HG02981 (cell line): ENCODE results near the gene COPB2.
"Not testable (repeated sequence)": the region's sequence is repeated elsewhere in the genome, so short reads cannot be mapped to it uniquely, and the experiment has no call there.

Source experiments
- ATAC-seq: cut with Tn5 transposase; IDR thresholded peaks from one replicate; pipeline ENCODE4 v1.9.1; 2021; ENCODE audit warnings: mild to moderate bottlenecking, moderate library complexity; ENCODE audit not compliant: unreplicated experiment

The COPB2 gene

DNA sequence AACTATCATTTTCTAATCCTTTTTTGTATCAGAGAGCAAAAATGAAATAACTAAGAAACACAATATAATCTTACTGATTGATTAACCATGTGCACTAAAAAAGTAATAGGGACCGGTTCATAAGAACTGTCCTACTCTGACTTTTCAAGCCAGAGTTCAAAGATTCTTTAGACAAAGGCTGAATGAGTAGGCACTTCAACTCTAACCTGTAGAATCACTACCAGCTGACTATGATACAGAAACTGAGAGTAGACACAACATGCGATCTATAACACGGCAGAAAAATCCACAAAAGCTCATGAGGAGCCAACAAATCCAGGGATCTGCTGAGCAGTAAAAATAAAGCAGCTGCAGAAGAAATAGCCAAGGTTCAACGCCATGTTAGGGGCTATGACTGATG lies 8.9 kb downstream of the COPB2 start:
- ATAC-seq, result no peak

DNA sequence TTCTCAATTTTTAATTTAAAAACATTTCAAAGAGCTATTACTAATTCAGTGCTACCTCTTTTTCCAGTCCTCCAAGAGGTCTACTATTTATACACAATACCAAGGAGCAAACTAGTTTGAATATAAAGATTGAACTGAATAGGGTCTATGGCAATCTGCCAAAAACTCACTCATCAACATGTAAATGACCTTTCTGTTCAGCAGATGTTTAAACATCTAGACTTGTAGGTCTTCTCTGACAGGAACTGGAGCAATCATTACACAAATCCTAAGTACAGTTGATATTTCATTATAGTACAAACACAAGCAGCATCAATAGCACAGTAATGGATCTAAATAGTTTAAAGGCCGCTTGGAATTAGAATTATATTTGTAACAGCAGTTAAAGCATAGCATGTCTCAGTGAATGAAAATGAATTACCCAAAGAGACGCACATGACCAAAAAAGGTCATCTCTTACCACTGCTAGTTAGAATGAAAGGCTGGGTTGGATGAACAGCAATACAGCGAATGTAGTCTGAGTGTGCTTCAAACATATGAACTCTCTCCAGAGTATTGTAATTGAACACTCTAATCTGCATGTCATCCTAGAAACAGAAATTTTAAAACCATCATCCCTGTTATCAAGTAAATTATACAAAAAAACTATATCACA lies 10.7 kb downstream of the COPB2 start:
- no peak for ATAC-seq

DNA sequence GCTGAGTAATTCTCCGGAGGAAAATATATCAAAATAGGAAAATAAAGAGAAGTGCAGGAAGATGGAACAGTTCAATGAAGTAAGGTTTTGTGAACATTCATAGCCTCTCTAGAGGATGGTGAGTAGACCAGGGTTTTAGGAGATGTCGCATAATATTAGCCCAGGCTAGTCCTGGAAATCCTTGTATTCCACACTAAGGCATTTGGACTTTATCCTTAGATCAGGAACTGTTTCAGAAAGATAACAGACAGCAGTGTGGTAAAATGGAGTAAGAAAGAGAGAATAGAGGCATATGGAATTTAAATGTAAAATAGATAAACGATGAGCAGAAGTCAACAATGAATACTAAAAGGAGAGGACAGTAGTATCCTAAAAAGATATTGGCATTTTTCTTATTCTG lies 12.1 kb downstream of the COPB2 start:
- no peak for ATAC-seq

DNA sequence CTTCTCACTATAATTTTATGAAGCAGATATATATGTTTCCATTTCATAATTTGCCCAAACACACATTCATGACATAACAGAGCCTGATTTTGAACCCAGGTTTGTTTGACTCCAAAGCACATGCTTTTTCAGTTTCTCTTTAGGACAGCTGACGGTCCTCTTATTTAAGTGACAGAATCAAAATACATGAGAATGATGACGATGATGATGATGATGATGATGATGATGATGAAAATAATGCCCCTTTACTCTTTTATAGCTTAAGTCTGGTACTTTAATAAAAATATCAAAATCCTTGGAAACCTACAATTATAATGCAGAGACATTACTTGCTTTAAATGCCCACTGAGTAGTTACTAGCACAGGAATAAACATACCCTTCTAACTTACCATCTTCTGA lies 15.3 kb downstream of the COPB2 start:
- ATAC-seq, result no peak

DNA sequence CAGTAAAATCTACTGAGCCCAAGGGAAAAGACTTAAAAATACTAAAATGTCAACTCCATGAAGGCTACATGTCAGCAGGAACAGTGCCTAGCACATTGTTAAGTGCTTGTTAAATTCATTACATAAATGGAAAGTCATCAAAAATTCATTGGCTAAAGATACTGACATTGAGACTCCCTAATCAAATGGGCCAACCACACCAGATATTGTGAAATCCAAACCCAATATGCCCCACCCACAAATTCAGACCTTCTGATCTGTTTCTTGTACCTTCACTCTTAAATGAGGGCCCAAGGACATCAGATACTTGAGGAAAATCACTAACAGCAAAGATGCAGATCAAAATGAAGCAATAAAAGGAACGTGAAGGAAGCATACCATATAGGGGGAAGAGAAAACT lies 24.9 kb downstream of the COPB2 start:
- ATAC-seq, result no peak

DNA sequence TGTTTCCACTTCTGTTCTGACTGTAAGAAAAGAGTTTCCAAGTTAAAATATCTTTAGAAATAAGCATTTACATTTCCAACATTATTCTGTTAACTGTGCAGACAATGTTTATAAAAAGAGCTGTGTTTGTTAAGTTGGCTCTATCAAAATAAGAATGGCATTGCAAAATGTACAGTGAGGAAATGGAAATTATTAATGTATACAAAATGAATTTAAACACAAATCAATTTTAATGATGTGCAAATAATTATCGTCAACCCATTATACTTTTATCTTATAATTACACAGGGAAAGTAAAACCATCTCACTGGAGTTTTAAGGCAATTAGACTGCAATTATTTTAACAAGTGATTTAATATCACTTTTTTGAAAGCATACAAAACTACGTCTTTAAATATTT lies 28.2 kb downstream of the COPB2 start:
- no peak for ATAC-seq

DNA sequence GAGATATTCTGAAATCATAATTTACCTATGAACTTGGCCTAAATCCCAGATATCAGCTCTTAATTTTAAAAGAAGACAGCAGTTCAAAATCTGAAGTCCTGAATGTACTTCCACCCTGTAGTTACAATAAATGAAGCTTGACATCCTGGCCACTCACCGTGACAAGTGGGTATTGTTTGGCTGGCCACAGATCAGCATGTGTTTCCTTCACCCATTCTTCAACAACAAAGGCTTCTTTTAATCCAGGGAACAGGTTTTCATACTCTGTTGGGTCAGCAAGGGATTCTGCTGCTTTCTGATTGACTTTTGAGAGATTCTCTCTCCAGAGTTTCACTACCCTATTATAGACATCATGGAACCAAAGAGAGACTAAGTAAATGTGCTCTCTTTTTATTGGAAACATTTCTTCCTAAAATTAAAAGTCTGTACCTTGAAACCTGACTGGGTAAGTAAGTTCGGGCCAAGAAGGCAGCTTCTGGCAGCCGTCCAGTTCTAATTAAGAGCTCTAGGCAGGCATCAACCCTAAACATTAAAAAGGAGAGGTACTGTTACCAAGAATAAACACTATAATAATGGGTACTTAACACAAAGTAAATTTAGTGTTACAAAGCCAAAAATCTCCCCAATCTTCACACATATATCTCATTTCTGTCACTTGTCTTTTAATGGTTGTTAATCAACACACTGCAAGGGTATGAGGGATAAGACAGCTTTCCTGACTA lies 30.4 kb downstream of the COPB2 start:
- ATAC-seq, result no peak

DNA sequence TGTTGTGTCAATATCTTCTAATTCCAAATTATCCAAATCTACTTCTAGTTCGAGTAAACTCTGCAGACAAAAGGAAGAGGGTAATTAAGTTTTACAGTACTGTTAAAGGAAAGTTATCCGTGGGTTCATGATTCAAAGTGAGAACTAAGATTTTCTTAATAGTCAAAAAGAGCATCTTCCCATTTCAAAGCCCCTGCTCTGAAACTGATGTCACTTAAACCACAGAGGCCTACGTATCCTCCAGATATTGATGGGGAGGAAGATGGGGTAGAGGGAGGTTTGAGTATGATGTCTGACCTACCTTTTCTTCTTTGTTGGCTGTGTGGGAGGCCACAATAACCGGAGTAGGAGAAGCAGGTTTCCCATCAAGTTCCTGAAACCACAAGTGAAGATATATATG lies 31.5 kb downstream of the COPB2 start:
- no peak for ATAC-seq

DNA sequence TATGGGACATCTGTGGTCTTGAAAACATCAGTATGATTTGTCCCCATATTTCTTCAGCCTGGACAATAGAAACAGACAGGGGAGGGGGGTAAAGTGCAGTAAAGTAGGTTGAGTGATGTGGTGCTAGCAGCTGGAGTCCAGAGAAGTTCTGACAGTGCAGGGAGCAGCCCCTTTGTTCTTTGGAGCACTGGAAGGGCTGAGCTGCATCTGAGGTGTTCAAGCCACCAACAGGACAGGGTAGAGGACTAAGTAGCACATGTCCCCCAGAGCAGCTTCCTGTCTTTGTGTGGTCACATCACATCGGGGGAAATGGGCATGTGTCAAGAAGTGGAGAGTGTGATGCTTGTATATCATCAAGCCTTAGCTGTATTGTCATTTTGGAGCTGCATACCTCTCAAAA lies 33.6 kb downstream of the COPB2 start:
- ATAC-seq, result no peak

DNA sequence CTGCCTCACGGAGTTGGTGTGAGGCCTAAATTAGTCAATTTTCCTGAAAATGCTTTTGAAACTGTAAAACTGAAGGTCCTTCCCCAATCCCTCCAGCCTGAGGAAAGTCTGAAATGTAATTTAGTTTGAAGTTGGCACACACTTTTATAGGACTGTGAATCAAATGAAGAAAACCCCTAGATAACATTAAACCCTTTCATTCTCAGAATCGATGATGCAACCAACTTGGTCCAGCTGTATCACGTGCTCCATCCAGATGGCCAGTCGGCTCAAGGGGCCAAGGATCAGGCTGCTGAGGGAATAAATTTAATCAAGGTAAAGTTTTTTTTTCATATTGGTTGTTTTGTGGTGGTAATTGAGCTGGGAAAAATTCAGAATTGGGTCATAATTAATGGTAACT lies 34.0 kb downstream of the COPB2 start:
- ATAC-seq, result no peak

DNA sequence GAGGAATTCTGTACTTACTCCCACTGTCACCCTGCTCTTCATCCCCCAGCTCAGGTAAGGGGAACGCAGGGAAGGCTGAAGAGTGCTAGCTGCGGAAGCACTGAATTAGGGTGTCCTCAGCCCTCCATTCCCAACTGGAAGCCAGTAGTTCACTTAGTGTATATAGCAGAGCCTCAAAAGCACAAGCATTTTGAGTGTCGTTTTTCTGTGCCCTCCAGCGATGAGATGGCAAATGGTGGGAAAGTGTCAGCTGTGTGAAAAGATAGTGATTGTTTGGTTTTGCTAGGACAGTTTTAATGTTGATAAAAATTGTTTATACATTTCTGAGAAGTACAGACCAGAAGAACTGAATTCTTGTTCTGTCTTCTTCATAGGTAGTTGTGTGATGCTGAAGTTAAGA lies 34.8 kb downstream of the COPB2 start:
- no peak for ATAC-seq

DNA sequence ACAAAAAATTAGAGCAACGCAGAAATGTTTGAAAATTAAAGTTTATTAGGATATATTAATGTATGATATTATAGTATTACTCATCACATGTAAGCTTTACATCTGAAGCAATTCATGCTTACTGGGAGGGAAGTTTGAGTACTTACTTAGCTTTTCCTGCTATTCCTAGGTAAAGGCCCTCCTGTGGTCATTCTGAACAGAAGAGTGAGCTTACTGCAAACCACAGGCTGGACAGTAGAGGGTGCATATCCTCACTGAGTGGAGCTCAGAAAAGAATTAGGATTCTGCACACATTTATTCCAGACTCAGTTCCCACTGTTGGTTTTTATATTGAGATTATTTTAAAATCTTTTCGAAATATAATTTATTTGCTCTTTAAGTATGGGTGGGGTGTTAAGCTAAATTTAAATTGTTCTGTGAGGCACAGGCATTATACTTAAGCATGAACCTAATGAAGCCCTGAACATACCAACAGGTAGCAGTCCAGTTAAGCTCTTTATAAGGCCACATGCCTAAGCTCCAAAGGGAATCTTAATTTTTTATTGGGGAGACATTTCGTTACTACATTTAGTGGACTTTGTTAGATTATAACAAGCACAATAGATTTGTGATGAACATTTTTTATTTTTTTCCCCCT lies 35.4 kb downstream of the COPB2 start:
- no peak for ATAC-seq

DNA sequence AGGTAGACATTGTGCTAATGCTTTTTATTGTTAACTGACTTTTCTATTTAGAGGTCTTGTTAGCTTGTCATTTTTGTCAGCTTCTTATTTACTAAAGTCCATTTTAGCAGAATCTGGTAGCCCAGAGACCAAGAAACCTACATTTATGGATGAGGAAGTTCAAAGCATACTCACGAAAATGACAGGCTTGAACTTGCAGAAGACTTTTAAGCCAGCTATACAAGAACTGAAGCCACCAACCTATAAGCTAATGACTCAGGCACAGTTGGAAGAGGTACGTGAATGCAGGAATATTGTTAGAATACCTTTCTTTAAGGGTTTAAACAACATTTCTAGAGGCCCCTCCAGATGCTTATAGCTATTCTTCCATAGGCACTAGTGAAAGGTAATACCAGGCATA lies 42.7 kb downstream of the COPB2 start:
- no peak for ATAC-seq

DNA sequence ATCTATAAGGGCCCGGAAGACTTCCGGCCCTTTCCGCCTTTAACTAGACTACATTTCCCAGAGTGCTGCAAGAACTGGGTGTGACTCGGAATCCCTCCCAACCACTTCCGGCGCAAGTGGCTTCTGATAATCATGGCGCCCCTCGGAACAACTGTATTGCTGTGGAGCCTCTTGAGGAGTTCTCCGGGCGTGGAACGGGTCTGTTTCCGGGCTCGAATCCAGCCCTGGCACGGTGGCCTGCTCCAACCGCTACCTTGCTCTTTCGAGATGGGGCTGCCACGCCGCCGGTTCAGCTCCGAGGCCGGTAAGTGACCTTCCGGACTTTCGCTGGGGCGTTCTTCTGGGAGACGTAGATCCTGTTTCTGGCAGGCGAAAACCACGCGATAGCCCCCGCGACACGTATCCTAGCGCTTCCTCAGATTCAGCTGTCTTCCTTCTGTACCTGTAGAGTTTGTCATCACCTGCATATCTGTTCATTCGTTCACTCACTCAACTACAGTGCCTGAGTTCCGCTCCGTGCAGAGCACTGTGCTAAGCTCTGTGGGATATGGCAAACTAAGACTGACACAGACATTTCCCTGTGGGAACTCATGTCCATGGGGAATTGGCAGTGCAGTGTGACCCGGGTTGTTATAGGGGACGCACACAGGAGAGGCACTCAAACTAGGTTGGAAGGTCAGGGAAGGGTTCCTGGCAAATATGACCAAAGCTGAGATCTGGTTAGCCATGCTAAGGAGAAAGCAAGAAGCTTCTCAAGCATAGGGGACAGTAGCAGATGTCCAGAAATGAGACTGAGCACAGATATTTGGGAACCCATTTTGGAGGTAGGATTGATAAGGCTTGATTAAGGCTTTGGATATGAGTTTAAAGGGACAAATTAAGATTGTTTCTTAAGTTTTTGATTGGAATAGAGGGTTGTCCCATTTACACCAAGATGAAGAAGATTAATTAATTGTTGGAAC lies 45.3 kb downstream of the COPB2 start, which contains the start of gene MRPS22:
TSS of gene MRPS22 (plus strand) at position 126 of the 962 bp plus-strand sequence. CDS start at position 133, 7 bp downstream.
- ATAC-seq, result peak; percentile 98

DNA sequence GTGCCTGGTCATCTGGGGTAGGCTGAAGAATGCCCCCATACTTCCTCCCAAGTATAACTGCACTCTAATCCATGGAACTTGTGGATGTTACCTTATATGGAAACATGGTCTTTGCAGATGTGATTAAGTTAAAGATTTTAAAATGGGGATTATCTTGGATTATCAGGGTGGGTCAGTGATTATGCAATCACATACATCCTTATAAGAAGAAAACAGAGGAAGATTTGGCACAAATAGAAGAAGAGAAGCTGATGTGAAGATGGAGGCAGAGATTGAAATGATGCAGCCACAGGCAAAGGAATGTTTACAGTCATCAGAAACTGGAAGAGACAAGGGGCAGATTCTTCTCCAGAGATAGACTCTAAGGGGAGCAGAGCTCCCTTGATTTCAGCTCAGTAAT lies 47.4 kb downstream of the COPB2 start:
- no peak for ATAC-seq

DNA sequence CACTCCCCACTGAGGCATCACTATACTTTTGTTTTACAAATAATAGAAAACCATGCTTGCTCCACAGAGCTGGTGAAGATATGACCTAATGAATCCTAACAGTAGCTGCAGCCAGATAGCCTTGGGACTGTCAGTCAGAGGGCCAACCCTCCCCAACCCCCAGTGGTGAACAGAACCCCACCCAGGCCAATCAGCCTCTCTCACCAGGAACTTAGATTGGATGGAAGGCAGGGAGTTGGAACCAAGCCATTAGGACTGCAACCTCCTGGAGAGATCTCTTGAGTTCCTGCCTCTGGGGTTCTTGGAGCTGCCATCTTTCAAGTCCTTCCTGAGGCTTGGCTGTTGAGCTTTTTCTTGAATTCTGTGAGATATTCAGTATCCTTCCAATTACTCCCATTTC lies 48.7 kb downstream of the COPB2 start:
- no peak for ATAC-seq

DNA sequence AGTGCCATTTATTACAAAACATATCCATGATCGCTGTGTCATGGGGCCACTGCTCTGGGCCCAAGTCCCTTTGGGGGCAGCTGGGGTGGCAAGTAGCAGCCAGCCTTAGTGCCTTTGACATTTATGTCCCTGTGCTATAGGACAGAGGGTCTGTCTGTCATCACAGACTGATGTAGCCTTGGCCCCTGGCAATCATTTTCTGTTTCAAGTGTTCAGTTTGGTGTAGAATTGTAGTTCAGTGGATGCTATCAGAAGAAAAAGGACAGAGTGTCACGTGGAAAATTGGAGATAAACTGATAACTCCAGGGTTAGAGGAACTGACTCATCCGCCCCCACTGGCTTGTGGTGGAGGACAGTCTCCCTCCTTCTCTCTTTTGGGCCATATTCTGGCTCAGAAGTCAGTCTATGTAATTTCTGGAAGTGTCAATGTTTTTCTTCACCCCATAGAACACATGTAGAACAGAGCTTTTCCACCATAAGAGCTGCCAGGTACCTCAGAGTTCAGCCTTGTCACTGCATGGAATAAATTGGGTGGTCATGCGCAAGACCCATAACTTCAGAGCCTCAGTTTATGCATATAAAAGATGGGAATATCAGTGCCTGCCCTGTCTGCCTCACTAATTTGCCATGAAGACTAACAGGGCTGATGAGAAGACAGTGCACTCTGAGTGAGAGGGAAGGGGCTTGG lies 50.1 kb downstream of the COPB2 start:
- no peak for ATAC-seq

DNA sequence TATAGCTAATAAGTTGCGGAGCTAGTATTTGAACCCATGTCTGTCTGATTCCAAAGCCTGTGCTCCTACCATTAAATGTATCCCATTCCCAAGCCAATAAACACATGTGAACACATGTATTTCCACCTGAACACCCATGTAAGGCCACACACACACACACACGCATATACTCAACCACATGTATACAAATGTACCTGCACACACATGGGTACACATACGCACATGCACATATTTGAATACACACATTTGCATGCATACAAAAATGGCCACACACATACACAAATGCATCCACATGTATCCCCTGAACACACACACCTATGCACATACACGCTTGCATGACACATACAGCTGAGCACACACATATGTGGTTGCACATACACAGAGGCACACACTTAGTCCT lies 51.0 kb downstream of the COPB2 start:
- ATAC-seq, result no peak

DNA sequence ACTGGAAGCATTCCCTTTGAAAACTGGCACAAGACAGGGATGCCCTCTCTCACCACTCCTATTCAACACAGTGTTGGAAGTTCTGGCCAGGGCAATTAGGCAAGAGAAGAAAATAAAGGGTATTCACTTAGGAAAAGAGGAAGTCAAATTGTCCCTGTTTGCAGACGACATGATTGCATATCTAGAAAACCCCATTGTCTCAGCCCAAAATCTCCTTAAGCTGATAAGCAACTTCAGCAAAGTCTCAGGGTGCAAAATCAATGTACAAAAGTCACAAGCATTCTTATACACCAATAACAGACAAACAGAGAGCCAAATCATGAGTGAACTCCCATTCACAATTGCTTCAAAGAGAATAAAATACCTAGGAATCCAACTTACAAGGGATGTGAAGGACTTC lies 54.8 kb downstream of the COPB2 start:
- not testable (repeated sequence) for ATAC-seq

DNA sequence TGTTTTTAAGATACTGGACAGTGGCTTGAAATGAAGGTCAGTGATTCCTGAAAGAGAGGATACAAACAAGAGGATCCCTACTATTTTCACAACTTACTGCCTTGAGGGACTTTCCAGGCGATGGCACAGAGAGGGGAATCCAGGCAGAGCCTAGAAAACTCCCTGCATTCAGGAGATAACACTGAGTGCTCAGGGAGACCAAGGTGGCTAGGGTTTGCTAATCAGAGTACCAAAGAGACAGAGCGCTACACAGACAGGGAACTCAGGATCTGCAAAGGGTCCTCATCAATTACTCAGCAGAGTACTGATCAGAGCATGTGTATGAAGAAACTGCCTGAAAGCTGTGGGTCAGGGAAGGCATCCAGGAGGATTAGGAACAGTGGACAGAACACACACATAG lies 57.4 kb downstream of the COPB2 start:
- no peak for ATAC-seq
